Measurements from ENCODE around the gene NKX1-1. TPM values are rescaled to one million over a fixed set of nuclear protein-coding genes. Genes with fewer than 3 reads are reported as not detected.
"Not testable (repeated sequence)": the region's sequence is repeated elsewhere in the genome, so short reads cannot be mapped to it uniquely, and the experiment has no call there.

NKX1-1 gene
- polyA plus RNA-seq, 3 donors = not detected

DNA sequence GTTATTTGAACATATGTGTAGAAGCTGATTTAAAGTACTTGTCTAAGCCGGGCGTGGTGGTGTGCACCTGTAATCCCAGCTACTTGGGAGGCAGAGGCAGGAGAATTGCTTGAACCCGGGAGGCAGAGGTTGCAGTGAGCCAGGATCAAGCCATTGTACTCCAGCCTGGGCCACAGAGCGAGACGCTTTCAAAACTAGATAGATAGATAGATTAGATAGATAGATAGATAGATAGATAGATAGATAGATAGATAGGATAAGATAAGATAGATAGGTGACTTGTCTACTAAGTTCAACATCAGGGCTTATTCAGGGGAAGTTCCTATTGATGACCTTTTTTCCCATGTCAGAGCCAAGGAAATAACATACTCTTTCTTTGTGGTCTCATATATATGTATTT is 12.9 kb downstream of the NKX1-1 start:
- DNase-seq = not testable (repeated sequence)

DNA sequence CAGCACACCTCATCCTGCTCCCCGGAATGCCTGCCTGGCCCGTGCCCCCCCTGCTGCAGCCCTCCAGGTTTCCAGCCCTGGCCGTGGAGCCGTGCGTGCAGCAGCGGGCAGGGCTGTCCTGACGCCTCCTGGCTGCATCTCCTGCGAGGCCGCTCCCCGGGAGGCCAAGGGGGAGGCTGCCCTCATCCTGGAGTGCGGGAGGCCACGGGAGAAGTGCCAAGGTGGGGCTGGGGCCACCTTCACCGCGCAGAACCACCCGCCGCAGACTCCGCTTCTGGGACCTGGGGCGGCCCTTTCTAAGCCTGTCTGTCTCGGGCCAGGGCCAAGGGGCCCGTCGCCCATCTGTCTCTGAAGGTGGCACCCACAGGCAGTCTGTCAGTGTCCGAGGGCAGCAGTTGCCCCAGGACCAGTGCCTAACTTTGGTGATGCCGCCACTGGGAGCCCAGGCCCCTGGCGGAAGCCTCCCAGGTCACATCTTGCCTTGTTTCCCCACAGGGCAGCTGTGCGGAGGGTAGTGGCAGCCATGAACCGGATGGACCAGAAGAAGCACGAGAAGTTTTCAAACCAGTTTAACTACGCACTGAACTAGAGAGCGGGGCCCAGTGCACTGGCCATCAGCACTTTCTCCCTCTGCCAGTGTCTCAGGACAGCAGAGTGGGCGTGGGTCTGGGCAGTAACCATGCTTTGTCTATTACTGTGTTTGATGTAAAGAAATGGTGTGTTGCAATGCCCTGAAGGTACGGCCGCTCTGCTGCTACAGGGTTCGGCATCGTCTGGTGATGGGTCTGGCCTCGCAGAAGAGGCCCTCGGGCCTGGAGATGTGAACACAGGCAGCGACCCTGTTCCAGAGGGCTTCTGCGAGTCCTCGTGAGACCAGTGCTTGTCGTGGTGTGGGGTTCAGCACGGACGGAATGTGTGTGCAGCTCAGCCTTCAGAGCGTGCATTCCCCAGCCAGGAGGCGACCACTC is 20.6 kb downstream of the NKX1-1 start:
- no peak for DNase-seq

GRCh38 chr4:1384675-1385372 is 21.4 kb downstream of the NKX1-1 start:
- DNase-seq = no peak

GRCh38 chr4:1383728-1384591 is 22.3 kb downstream of the NKX1-1 start:
- DNase-seq = no peak

GRCh38 chr4:1382776-1383727 is 23.2 kb downstream of the NKX1-1 start:
- DNase-seq = no peak

DNA sequence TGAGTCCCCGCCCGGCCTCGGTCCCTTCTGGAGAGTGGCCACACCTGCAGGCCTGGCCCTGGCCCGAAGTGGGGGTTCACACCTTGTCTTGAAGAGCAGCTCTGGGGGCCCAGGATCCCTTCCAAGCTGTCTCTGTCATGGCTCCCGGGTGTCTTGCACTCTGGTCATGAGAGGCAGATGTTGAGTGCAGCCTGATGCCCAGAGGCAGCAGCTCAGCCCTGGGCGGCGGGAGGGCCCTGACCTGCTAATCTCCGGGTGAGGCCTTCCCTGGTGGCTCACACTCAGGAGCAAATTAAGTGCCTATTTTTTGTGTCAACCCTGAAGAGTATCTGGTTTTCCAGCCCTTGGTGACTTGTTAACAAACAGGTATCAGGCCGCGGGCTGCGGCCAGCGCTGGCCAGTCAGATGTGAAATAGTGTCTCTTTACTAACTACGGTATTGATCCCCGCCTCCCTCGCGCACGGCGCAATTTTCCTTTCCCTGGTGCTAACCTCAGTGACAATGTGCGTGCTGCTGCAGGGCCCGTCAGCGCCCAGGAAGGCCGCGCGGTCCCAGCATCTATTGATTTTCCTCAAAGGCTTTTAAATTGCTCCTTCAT is 24.2 kb downstream of the NKX1-1 start:
- no peak for DNase-seq

GRCh38 chr4:1381181-1381621 is 25.0 kb downstream of the NKX1-1 start:
- DNase-seq = no peak

- no peak for DNase-seq
These were observed 25.7 kb downstream of the NKX1-1 start for GRCh38 chr4:1380368-1381151.

- DNase-seq = no peak
These were observed 26.4 kb downstream of the NKX1-1 start for GRCh38 chr4:1379801-1380331.

- no peak for DNase-seq
These were observed 26.9 kb downstream of the NKX1-1 start for GRCh38 chr4:1379351-1379781.

DNA sequence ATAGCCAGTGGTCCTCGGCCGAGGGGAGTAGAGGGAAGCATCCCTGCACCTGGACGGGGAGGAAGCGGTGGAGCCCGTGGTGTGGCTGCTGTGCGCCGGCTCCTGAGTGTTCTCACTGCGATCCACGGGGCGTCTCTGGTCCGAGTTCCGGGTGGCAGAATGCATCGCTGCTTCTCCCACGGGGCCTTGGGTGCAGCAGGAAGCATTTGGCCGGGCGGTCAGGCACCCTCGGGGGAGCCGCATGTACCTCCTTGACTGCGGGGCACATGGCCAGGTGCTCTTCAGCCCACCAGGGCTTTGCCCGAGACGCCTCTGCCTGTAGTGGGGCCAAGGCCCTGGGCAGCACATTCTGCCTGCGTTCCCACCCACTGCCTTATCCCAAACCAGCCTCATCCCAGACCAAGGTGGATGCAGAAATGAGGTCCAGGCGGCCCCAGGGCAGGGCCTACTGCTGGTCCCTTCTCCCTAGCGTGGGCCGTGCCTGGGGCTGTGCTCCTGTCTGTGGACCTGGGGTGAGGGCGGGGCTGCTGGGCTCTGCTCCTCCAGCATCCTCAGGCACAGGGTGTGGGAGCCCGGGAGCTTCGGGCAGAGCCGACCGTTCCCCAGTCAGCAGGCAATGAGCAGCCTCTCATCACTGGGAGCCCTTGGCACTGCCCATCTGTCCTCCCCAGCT is 27.5 kb downstream of the NKX1-1 start:
- no peak for DNase-seq

DNA sequence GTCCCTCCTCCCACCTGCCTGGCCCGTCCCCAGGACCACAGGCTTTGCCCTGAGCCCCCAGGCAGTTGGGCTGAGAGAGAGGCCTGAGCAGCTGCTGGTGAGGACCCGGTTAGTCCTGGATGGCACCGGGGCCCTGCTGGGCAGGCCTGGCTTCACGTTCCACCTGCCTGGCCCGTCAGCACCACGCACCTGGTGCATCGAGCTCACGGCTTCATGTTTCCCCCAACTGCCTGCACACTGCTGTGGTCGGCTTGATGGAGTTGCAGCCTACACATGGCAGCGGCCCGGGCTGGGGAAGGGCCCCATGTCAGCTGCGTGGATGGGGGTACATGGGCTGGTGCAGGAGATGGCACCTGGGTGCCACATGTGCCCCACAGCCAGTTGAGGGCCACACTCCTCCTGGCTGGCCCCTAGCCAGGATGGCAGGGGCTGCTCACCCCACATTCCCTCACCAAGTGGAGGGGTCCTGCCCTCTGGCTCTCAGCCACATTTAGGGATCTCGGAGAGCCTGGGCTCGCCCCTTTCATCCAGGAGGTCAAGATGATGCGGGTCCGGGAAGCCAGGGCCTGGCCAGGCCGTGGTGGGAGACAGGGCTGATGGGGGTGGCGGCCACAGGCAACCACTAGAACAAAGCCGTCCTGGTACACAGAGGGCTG is 28.5 kb downstream of the NKX1-1 start:
- no peak for DNase-seq

GRCh38 chr4:1376841-1377605 is 29.2 kb downstream of the NKX1-1 start:
- DNase-seq = no peak

DNA sequence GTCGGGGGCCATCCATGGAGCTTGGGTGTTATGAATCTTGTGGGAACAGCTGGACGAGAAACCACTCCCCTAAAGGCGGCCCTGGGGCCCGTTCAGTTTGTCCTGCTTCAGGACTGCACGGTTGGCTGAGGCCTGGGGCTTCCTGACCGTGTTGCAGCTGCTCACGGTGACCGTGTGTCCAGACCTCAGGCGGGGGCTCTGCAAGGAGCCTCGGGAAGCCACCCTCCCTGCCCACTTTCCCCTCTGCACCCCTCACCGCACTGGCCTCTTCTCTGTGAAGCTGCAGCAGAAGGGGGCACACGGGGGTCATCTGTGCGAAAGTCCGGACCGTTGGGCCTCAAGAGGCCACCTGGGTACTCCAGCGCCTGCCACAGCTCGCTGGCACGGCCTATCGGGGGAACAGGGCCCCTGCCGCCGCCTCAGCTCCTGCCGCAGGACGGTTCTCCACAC is 29.8 kb downstream of the NKX1-1 start:
- no peak for DNase-seq

- no peak for DNase-seq
These were observed 30.4 kb downstream of the NKX1-1 start for GRCh38 chr4:1375761-1376322.

GRCh38 chr4:1375051-1375721 is 31.1 kb downstream of the NKX1-1 start:
- no peak for DNase-seq
